ENCODE data around the gene GALNT3. TPM values are rescaled to one million over a fixed set of nuclear protein-coding genes. Genes with fewer than 3 reads are reported as not detected.

Gene GALNT3
- total RNA-seq, 4 donors from 2014 or later, result 0.20 to 1.7 (median 0.56) TPM; not detected in 1

GRCh38 chr2:165778187-165778556 lies 15.9 kb downstream of the GALNT3 start:
- no peaks in the 10 kb centered on the region for H3K27me3 ChIP-seq
- no peak for DNase-seq
- in situ Hi-C loops (cut with MboI; ENCODE audit: low sequenced_read_pairs in 4 of 4), result no loop called here
- no peaks in the 10 kb centered on the region for H3K4me1 ChIP-seq
- H3K36me3 ChIP-seq, result no peaks in the 10 kb centered on the region
- no peak overlapping the region for H3K4me3 ChIP-seq
- no peak for TF ChIP-seq POLR2A (IDR thresholded peaks at IDR 0.05)
- no peak for TF ChIP-seq CTCF (IDR thresholded peaks at IDR 0.05 in 4 of 5, conservative IDR thresholded peaks at IDR 0.05 in 1 of 5)
- no peak overlapping the region for H3K27ac ChIP-seq
- intact Hi-C loops (cut with DNase I; ENCODE audit: low total_unique reads), result no loop called here
- ATAC-seq, result no peak
- H3K9me3 ChIP-seq, result no peaks in the 10 kb centered on the region

- no peaks in the 10 kb centered on the region for H3K4me1 ChIP-seq
- no peak overlapping the region for H3K27ac ChIP-seq
- no peaks in the 10 kb centered on the region for H3K9me3 ChIP-seq
- intact Hi-C loops (cut with DNase I; ENCODE audit: low total_unique reads), result no loop called here
- H3K27me3 ChIP-seq, result no peaks in the 10 kb centered on the region
- no peaks in the 10 kb centered on the region for H3K36me3 ChIP-seq
- DNase-seq, result no peak
- no peak overlapping the region for H3K4me3 ChIP-seq
- TF ChIP-seq CTCF (IDR thresholded peaks at IDR 0.05 in 4 of 5, conservative IDR thresholded peaks at IDR 0.05 in 1 of 5), result no peak
- no peak for TF ChIP-seq POLR2A (IDR thresholded peaks at IDR 0.05)
- ATAC-seq, result no peak
- in situ Hi-C loops (cut with MboI; ENCODE audit: low sequenced_read_pairs in 4 of 4), result no loop called here
These were observed 16.4 kb downstream of the GALNT3 start for GRCh38 chr2:165777522-165778186.

- intact Hi-C loops (cut with DNase I; ENCODE audit: low total_unique reads) (no loop called here), in situ Hi-C loops (cut with MboI; ENCODE audit: low sequenced_read_pairs in 4 of 4) (no loop called here)
- Histone ChIP-seq H3K9me3 (no peaks in the 10 kb centered on the region), H3K27ac (no peak overlapping the region), H3K27me3 (no peaks in the 10 kb centered on the region), H3K4me3 (no peak overlapping the region), H3K4me1 (no peaks in the 10 kb centered on the region), H3K36me3 (no peaks in the 10 kb centered on the region)
- ATAC-seq (no peak), DNase-seq (no peak)
- TF ChIP-seq CTCF (IDR thresholded peaks at IDR 0.05 in 4 of 5, conservative IDR thresholded peaks at IDR 0.05 in 1 of 5) (no peak), POLR2A (IDR thresholded peaks at IDR 0.05) (no peak)
These were observed 17.3 kb downstream of the GALNT3 start for GRCh38 chr2:165776796-165777195.

- Histone ChIP-seq H3K27ac (no peak overlapping the region), H3K4me3 (no peak overlapping the region), H3K27me3 (no peaks in the 10 kb centered on the region), H3K36me3 (no peaks in the 10 kb centered on the region), H3K4me1 (no peaks in the 10 kb centered on the region), H3K9me3 (no peaks in the 10 kb centered on the region)
- DNase-seq, result no peak
- in situ Hi-C loops (cut with MboI; ENCODE audit: low sequenced_read_pairs in 4 of 4), result no loop called here
- no peak for TF ChIP-seq POLR2A (IDR thresholded peaks at IDR 0.05)
- TF ChIP-seq CTCF (IDR thresholded peaks at IDR 0.05 in 4 of 5, conservative IDR thresholded peaks at IDR 0.05 in 1 of 5), result no peak
- intact Hi-C loops (cut with DNase I; ENCODE audit: low total_unique reads), result no loop called here
- no peak for ATAC-seq
These were observed 18.0 kb downstream of the GALNT3 start for GRCh38 chr2:165776013-165776412.

GRCh38 chr2:165773684-165774083 lies 20.4 kb downstream of the GALNT3 start:
- Histone ChIP-seq H3K27ac (no peak overlapping the region), H3K27me3 (no peaks in the 10 kb centered on the region), H3K4me1 (no peaks in the 10 kb centered on the region), H3K4me3 (no peak overlapping the region), H3K9me3 (no peaks in the 10 kb centered on the region), H3K36me3 (no peaks in the 10 kb centered on the region)
- in situ Hi-C loops (cut with MboI; ENCODE audit: low sequenced_read_pairs in 4 of 4) (no loop called here), intact Hi-C loops (cut with DNase I; ENCODE audit: low total_unique reads) (no loop called here)
- TF ChIP-seq POLR2A (IDR thresholded peaks at IDR 0.05) (no peak), CTCF (IDR thresholded peaks at IDR 0.05 in 4 of 5, conservative IDR thresholded peaks at IDR 0.05 in 1 of 5) (no peak)
- DNase-seq (no peak), ATAC-seq (no peak)
